ENCODE data around the gene CHTF18.
"Not testable (repeated sequence)": the region's sequence is repeated elsewhere in the genome, so short reads cannot be mapped to it uniquely, and the experiment has no call there.

Gene CHTF18

GRCh38 chr16:776298-776697 lies 12.1 kb upstream of the CHTF18 start:
- not testable (repeated sequence) for DNase-seq

- no peak for DNase-seq
Observed at GRCh38 chr16:776824-777223, 11.6 kb upstream of the CHTF18 start.

GRCh38 chr16:777826-778225 lies 10.6 kb upstream of the CHTF18 start:
- no peak for DNase-seq

GRCh38 chr16:778447-778846 lies 10.0 kb upstream of the CHTF18 start:
- no peak for DNase-seq

GRCh38 chr16:778909-779527 lies 9.4 kb upstream of the CHTF18 start:
- DNase-seq: no peak

- DNase-seq: no peak
Observed at GRCh38 chr16:779561-779960, 8.9 kb upstream of the CHTF18 start.

- DNase-seq: no peak
Observed at GRCh38 chr16:780296-780695, 8.1 kb upstream of the CHTF18 start.

GRCh38 chr16:781346-782010 lies 6.9 kb upstream of the CHTF18 start:
- DNase-seq: no peak

- no peak for DNase-seq
Observed at GRCh38 chr16:782258-782657, 6.2 kb upstream of the CHTF18 start.

GRCh38 chr16:782766-783403 lies 5.5 kb upstream of the CHTF18 start:
- no peak for DNase-seq

- no peak for DNase-seq
Observed at GRCh38 chr16:783404-784161, 4.8 kb upstream of the CHTF18 start.

- no peak for DNase-seq
Observed at GRCh38 chr16:784431-784830, 4.0 kb upstream of the CHTF18 start.

GRCh38 chr16:785563-786535 lies 2.6 kb upstream of the CHTF18 start:
- DNase-seq: peak in 10 of 14 donors; percentile 7 to 42 (median 21)

GRCh38 chr16:787321-787966 lies 976 bp upstream of the CHTF18 start:
- no peak for DNase-seq

GRCh38 chr16:787978-788398 lies 432 bp upstream of the CHTF18 start, which contains the start of gene RPUSD1:
RPUSD1 (minus strand) TSS chr16:788381; CDS start chr16:787737, 644 bp downstream.
- no peak for DNase-seq

GRCh38 chr16:789191-789850 lies 901 bp downstream of the CHTF18 start:
- no peak for DNase-seq

GRCh38 chr16:790086-790485 lies 1.7 kb downstream of the CHTF18 start:
- DNase-seq: no peak

GRCh38 chr16:791131-791530 lies 2.7 kb downstream of the CHTF18 start:
- no peak for DNase-seq

GRCh38 chr16:792221-792995 lies 4.0 kb downstream of the CHTF18 start:
- DNase-seq: no peak

- DNase-seq: no peak
Observed at GRCh38 chr16:793414-793813, 5.0 kb downstream of the CHTF18 start.
